Cerebellar cortex (tissue), 1 donor: ENCODE measurements around the gene CHAC1.

Source experiments
- DNase-seq: peaks from one replicate; pipeline ENCODE4 v3.0.0-alpha.2; 2015; ENCODE audit warnings: low spot score

Gene CHAC1

GRCh38 chr15:40952901-40953712, at the start of gene CHAC1:
Gene CHAC1, plus strand, starts transcription at chr15:40953471. Its CDS starts 113 bp downstream, at chr15:40953584.
- peak; percentile 97 for DNase-seq

GRCh38 chr15:40904552-40905201, 48.6 kb upstream of the CHAC1 start:
- no peak for DNase-seq

GRCh38 chr15:40906091-40906990, 46.9 kb upstream of the CHAC1 start:
- peak; percentile 63 for DNase-seq

GRCh38 chr15:40906991-40907802, 46.1 kb upstream of the CHAC1 start:
- DNase-seq, result peak; percentile 64

GRCh38 chr15:40908095-40908494, 45.2 kb upstream of the CHAC1 start:
- DNase-seq, result no peak

- DNase-seq, result no peak
Measured at GRCh38 chr15:40909662-40910630, 43.3 kb upstream of the CHAC1 start.

GRCh38 chr15:40911141-40911540, 42.1 kb upstream of the CHAC1 start:
- DNase-seq, result no peak

GRCh38 chr15:40911693-40912092, 41.6 kb upstream of the CHAC1 start:
- DNase-seq, result no peak

GRCh38 chr15:40912478-40912877, 40.8 kb upstream of the CHAC1 start:
- no peak for DNase-seq

GRCh38 chr15:40914013-40914412, 39.3 kb upstream of the CHAC1 start:
- DNase-seq, result no peak

- DNase-seq, result no peak
Measured at GRCh38 chr15:40914486-40914885, 38.8 kb upstream of the CHAC1 start.

- no peak for DNase-seq
Measured at GRCh38 chr15:40915116-40915661, 38.1 kb upstream of the CHAC1 start.

GRCh38 chr15:40915679-40916078, 37.6 kb upstream of the CHAC1 start:
- no peak for DNase-seq

GRCh38 chr15:40917585-40917984, 35.7 kb upstream of the CHAC1 start:
- no peak for DNase-seq

GRCh38 chr15:40918146-40918798, 35.0 kb upstream of the CHAC1 start:
- no peak for DNase-seq

- DNase-seq, result no peak
Measured at GRCh38 chr15:40918799-40919392, 34.4 kb upstream of the CHAC1 start.

- no peak for DNase-seq
Measured at GRCh38 chr15:40921949-40922607, 31.2 kb upstream of the CHAC1 start.

- no peak for DNase-seq
Measured at GRCh38 chr15:40922608-40923005, 30.7 kb upstream of the CHAC1 start.

- no peak for DNase-seq
Measured at GRCh38 chr15:40923551-40923950, 29.7 kb upstream of the CHAC1 start.
